ENCODE measurements around the gene CHTOP.

DNA sequence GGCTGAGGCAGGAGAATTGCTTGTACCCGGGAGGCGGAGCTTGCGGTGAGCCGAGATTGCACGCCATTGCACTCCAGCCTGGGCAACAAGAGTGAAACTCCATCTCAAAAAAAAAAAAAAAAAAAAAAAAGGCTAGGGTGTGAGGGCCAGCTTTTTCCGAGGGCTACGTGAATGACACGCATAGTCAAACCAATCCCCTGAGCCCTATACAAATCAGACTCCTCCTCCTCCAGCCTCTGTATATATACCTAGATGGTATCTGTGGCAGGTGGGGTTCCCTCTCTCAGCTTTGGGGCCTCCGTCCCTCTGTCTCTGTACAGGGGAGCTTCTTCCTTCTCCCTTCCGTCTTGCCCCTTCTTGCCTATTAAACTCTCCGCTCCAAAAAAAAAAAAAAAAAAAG is 27.7 kb upstream of the CHTOP start:
- TF ChIP-seq, protein P1, sequence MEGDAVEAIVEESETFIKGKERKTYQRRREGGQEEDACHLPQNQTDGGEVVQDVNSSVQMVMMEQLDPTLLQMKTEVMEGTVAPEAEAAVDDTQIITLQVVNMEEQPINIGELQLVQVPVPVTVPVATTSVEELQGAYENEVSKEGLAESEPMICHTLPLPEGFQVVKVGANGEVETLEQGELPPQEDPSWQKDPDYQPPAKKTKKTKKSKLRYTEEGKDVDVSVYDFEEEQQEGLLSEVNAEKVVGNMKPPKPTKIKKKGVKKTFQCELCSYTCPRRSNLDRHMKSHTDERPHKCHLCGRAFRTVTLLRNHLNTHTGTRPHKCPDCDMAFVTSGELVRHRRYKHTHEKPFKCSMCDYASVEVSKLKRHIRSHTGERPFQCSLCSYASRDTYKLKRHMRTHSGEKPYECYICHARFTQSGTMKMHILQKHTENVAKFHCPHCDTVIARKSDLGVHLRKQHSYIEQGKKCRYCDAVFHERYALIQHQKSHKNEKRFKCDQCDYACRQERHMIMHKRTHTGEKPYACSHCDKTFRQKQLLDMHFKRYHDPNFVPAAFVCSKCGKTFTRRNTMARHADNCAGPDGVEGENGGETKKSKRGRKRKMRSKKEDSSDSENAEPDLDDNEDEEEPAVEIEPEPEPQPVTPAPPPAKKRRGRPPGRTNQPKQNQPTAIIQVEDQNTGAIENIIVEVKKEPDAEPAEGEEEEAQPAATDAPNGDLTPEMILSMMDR (IDR thresholded peaks at IDR 0.05; ENCODE audit: low read depth, low read length) = no peak
- TF ChIP-seq EZH2phosphoT487 (IDR thresholded peaks at IDR 0.05; ENCODE audit: low read depth) = no peak
